ENCODE measurements around the gene SEMA5B. TPM values are rescaled to one million over a fixed set of nuclear protein-coding genes. Genes with fewer than 3 reads are reported as not detected.

The SEMA5B gene
- total and polyA plus RNA-seq, 12 donors, result 0.35 to 4.3 (median 1.8) TPM

GRCh38 chr3:123008840-123009239 is 18.7 kb downstream of the SEMA5B start:
- no peaks in the 10 kb centered on the region for H3K36me3 ChIP-seq (replicated peaks in 1 of 2)
- intact Hi-C loops (cut with DNase I), result no loop called here
- WGBS, 4 donors, result 45 to 75% (median 52%) methylated on average over 5 to 6 of the region's 6 CpGs
- H3K27ac ChIP-seq, result no peak overlapping the region
- no peaks in the 10 kb centered on the region for H3K27me3 ChIP-seq
- H3K9me3 ChIP-seq (replicated peaks in 1 of 3), result no peaks in the 10 kb centered on the region
- no peaks in the 10 kb centered on the region for H3K4me1 ChIP-seq (replicated peaks in 1 of 2)
- H3K4me3 ChIP-seq, result no peak overlapping the region
- no peak for TF ChIP-seq POLR2A (IDR thresholded peaks at IDR 0.05)
- no peak for TF ChIP-seq CTCF (IDR thresholded peaks at IDR 0.05)
- no peak for DNase-seq

GRCh38 chr3:123006609-123007008 is 21.0 kb downstream of the SEMA5B start:
- no peak for DNase-seq
- TF ChIP-seq POLR2A (IDR thresholded peaks at IDR 0.05) (no peak), CTCF (IDR thresholded peaks at IDR 0.05) (no peak)
- no peaks in the 10 kb centered on the region for H3K27me3 ChIP-seq
- H3K36me3 ChIP-seq (replicated peaks in 1 of 2), result no peaks in the 10 kb centered on the region
- H3K27ac ChIP-seq, result no peak overlapping the region
- intact Hi-C loops (cut with DNase I), result no loop called here
- no peak overlapping the region for H3K4me3 ChIP-seq
- H3K9me3 ChIP-seq (replicated peaks in 1 of 3), result no peaks in the 10 kb centered on the region
- no peaks in the 10 kb centered on the region for H3K4me1 ChIP-seq (replicated peaks in 1 of 2)
- 50 to 60% (median 53%) methylated on average over 2 of the region's 2 CpGs for WGBS, 4 donors

GRCh38 chr3:123005291-123005690 is 22.3 kb downstream of the SEMA5B start:
- 83 to 97% (median 92%) methylated on average over 1 of the region's 1 CpG for WGBS, 4 donors
- Histone ChIP-seq H3K36me3 (replicated peaks in 1 of 2) (no peaks in the 10 kb centered on the region), H3K27me3 (no peaks in the 10 kb centered on the region), H3K4me1 (replicated peaks in 1 of 2) (no peaks in the 10 kb centered on the region), H3K4me3 (no peak overlapping the region), H3K27ac (no peak overlapping the region), H3K9me3 (replicated peaks in 1 of 3) (no peaks in the 10 kb centered on the region)
- DNase-seq, result no peak
- TF ChIP-seq CTCF (IDR thresholded peaks at IDR 0.05), result no peak
- no peak for TF ChIP-seq POLR2A (IDR thresholded peaks at IDR 0.05)
- intact Hi-C loops (cut with DNase I), result no loop called here

- no peaks in the 10 kb centered on the region for H3K9me3 ChIP-seq (replicated peaks in 1 of 3)
- no peak for TF ChIP-seq POLR2A (IDR thresholded peaks at IDR 0.05)
- TF ChIP-seq CTCF (IDR thresholded peaks at IDR 0.05), result no peak
- no peaks in the 10 kb centered on the region for H3K36me3 ChIP-seq (replicated peaks in 1 of 2)
- no peaks in the 10 kb centered on the region for H3K4me1 ChIP-seq (replicated peaks in 1 of 2)
- H3K27me3 ChIP-seq, result no peaks in the 10 kb centered on the region
- WGBS, 4 donors, result 74 to 93% (median 79%) methylated on average over 5 of the region's 5 CpGs
- no peak overlapping the region for H3K27ac ChIP-seq
- intact Hi-C loops (cut with DNase I), result no loop called here
- DNase-seq, result no peak
- no peak overlapping the region for H3K4me3 ChIP-seq
Measured at GRCh38 chr3:123004201-123004918, 23.2 kb downstream of the SEMA5B start.
